ENCODE measurements around the gene OSGEP.

DNA sequence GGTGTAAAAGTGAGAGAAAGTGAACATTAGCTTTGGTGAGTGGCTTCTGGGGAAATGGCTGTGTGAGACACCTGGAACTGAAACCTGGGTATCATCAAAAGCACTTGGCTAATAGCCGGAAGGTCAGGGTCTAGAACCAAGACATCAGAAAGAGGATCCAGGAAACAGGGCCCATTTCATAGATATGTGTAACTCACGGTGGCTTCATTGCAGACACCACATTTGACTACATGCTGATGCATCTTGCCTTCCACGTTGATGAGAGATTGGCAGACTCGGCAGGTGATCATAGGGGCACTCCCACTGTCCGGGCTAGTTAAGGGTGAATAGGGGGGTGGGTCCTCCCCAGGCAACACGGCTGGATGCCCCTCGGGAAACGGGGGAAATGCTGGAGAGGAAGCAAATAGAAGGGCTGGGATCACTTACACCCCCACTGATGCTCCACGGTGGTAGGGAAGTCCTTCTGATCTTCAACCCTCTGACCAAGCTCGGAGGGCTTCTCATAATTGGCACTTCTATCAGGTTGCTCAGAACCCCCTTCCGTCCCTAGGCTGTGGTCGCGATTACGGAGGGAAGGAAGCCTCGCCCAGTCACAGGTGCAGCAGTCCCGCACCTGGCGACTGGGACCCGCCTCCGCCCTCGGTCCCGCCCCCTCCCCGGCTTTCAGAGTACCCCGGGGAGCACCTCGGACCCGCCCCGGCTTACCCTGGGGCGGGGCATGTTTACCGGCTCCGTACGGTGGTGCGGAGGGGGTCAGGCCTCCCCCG is 6.0 kb upstream of the OSGEP start:
- TF ChIP-seq, protein P1, sequence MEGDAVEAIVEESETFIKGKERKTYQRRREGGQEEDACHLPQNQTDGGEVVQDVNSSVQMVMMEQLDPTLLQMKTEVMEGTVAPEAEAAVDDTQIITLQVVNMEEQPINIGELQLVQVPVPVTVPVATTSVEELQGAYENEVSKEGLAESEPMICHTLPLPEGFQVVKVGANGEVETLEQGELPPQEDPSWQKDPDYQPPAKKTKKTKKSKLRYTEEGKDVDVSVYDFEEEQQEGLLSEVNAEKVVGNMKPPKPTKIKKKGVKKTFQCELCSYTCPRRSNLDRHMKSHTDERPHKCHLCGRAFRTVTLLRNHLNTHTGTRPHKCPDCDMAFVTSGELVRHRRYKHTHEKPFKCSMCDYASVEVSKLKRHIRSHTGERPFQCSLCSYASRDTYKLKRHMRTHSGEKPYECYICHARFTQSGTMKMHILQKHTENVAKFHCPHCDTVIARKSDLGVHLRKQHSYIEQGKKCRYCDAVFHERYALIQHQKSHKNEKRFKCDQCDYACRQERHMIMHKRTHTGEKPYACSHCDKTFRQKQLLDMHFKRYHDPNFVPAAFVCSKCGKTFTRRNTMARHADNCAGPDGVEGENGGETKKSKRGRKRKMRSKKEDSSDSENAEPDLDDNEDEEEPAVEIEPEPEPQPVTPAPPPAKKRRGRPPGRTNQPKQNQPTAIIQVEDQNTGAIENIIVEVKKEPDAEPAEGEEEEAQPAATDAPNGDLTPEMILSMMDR (IDR thresholded peaks at IDR 0.05) = no peak
- TF ChIP-seq POLR2A (IDR thresholded peaks at IDR 0.05) = no peak
- no peak for TF ChIP-seq POLR2AphosphoS5 (IDR thresholded peaks at IDR 0.05; ENCODE audit: insufficient read depth in 1 of 2, low read depth in 1 of 2)
